Right lobe of liver (tissue), 6 donors: ENCODE data around the gene TMEM271. TPM values are rescaled to one million over a fixed set of nuclear protein-coding genes. Genes with fewer than 3 reads are reported as not detected.

Source experiments
- ATAC-seq, 4 donors: fragments of 200-7000 bp; cut with Tn5 transposase; one replicate each; pipeline ENCODE4 v1.9.1; 2020; ENCODE audit warnings: mild to moderate bottlenecking in 4 of 4, moderate library complexity in 4 of 4
- DNase-seq, 3 donors: peaks; one replicate each; pipeline ENCODE4 v3.0.0-alpha.2; 2020
- H3K27ac ChIP-seq, 3 donors: fragments of 200-600 bp; one replicate each; pipeline ENCODE4 v1.8.0; 2022
- H3K27me3 ChIP-seq, 2 donors: fragments of 200-600 bp; one replicate each; pipeline ENCODE4 v1.8.0; 2022
- H3K36me3 ChIP-seq, 4 donors: fragments of 200-600 bp; sonication (generic) in 1 of 4; one replicate each; pipeline versions ENCODE4 v1.5.1 to v1.8.0; 2017 to 2022; ENCODE audit warnings: control low read depth in 1 of 4
- H3K4me1 ChIP-seq, 4 donors: fragments of 200-600 bp; sonication (generic) in 1 of 4; one replicate each; pipeline versions ENCODE4 v1.5.1 to v1.8.0; 2017 to 2022; ENCODE audit warnings: control low read depth in 1 of 4
- H3K4me3 ChIP-seq, 3 donors: fragments of 200-600 bp; one replicate each; pipeline ENCODE4 v1.8.0; 2022
- H3K9me3 ChIP-seq, 4 donors: fragments of 200-600 bp; sonication (generic) in 1 of 4; one replicate each; pipeline versions ENCODE4 v1.5.1 to v1.8.0; 2017 to 2022; ENCODE audit warnings: control low read depth in 1 of 4
- POLR2A ChIP-seq: fragments of 450-650 bp; IDR thresholded peaks from one replicate; pipeline ENCODE4 v1.6.1; 2017; ENCODE audit warnings: antibody characterized with exemption, mild to moderate bottlenecking
- WGBS: methylation state at CpG from one replicate; pipeline ENCODE4 v1.1.6; 2018; ENCODE audit warnings: low coverage, low lambda C conversion rate; ENCODE audit not compliant: insufficient coverage; ENCODE audit errors: missing lambda C conversion rate; 5-methylcytosine and 5-hydroxymethylcytosine counted together
- intact Hi-C, 2 donors: fragments of 100-400 bp; cut with DNase I; formaldehyde crosslinking; loops; one replicate each; pipeline versions ENCODE4 v1.11.2 to v1.14.1; 2022
- total RNA-seq, 6 experiments: library from RNA; depleted of rRNA in 2 of 6; stranded (reverse); fragments of >200 nt in 2 of 6; fragmentation: NEBNext Ultra II Directional in 3 of 6; extraction: Animal tissue kit (Norgen Biotek cat#: 25700) in 3 of 6; gene quantifications; one replicate each; pipeline versions ENCODE4 v1.1.0 to v1.2.4, GENCODE V29; 2016 to 2023
- TF ChIP-seq, protein P1 (sequence below), 4 donors: fragments of 200-600 bp in 3 of 4; fragments of 450-650 bp in 1 of 4; IDR thresholded peaks; one replicate each; pipeline versions ENCODE4 v1.5.1 to v1.8.0; 2016 to 2022; ENCODE audit warnings: antibody characterized with exemption in 4 of 4, mild to moderate bottlenecking in 2 of 4
- donor health status: DM: no; HTN: yes; CAD: no.
- donor health status: DM: no; HTN: no; CAD: no.
- donor health status: DM: no; HTN: no; CAD: no.
- donor health status: DM: no; HTN: yes; CAD: no.
- donor health status: DM: no; HTN: yes; CAD: no.

The TMEM271 gene
- total RNA-seq, 6 experiments from 2014 or later: not detected

DNA sequence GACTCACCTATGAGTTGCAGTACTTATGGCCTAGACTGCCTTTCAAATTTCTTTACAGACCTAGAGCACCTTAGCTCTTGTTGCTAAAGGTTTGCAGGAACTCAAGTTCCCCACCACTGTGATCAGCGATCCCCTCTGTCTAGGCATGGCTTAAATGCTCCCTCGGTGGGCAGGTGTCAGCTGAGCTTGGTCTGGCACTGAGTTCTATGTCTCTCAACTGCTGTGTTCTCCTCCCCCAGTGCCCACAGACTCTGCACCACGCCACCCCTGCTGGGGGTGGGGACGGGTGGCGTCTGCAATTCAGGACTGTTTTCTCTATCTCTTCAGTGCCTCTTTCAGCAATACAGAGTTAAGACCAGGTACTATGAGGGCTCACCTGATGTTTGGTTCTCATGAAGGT, 30.5 kb downstream of the TMEM271 start:
- H3K27me3 ChIP-seq: peaks cover 4 to 5% of the 10 kb centered on the region in 2 donors
- no peaks in the 10 kb centered on the region for H3K9me3 ChIP-seq
- ATAC-seq (no peak), DNase-seq (peak in 1 of 3 donors; percentile 15)
- H3K27ac ChIP-seq: no peak overlapping the region
- TF ChIP-seq, protein P1, sequence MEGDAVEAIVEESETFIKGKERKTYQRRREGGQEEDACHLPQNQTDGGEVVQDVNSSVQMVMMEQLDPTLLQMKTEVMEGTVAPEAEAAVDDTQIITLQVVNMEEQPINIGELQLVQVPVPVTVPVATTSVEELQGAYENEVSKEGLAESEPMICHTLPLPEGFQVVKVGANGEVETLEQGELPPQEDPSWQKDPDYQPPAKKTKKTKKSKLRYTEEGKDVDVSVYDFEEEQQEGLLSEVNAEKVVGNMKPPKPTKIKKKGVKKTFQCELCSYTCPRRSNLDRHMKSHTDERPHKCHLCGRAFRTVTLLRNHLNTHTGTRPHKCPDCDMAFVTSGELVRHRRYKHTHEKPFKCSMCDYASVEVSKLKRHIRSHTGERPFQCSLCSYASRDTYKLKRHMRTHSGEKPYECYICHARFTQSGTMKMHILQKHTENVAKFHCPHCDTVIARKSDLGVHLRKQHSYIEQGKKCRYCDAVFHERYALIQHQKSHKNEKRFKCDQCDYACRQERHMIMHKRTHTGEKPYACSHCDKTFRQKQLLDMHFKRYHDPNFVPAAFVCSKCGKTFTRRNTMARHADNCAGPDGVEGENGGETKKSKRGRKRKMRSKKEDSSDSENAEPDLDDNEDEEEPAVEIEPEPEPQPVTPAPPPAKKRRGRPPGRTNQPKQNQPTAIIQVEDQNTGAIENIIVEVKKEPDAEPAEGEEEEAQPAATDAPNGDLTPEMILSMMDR (IDR thresholded peaks at IDR 0.05): no peak
- TF ChIP-seq POLR2A: no peak
- 61% methylated on average over 4 of the region's 5 CpGs for WGBS
- H3K4me1 ChIP-seq: no peaks in the 10 kb centered on the region
- H3K36me3 ChIP-seq: no peaks in the 10 kb centered on the region
- intact Hi-C loops: no loop called here
- H3K4me3 ChIP-seq: no peak overlapping the region

DNA sequence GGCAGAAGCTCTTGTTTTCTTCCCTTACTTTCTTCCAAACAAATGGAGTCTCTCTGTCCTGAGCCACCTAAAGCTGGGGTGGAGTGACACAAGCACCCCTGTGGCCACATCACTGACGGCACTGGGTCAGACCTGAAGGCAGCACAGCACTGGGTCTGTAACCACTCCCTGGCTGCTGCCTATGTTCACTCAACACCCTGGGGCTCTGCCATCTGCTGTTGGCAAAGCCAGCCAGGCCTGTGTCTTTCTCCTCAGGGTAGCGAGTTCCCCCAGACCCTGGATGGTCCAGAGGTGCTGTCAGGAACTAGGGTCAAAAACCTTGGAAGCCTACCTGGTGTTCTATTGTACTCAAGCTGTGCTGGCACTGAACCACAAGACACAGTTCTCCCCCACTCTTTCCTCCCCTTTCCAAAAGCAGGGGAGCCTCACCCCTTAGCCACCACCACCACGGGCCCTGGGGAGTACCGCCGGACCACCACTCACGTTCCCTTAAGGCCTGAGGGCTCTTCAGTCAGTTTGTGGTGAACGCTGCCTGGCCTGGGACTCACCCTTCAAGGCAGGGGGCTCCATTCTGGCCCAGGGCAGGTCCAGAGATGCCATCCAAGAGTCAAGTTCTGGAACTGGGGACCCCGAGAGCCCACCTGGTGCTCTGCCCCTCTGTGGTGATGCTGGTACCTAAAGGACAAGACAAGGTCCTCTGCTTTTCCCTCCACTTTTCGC, 31.5 kb downstream of the TMEM271 start:
- intact Hi-C loops: no loop called here
- no peak overlapping the region for H3K4me3 ChIP-seq
- WGBS: 100% methylated on average over 3 of the region's 9 CpGs
- no peaks in the 10 kb centered on the region for H3K9me3 ChIP-seq
- no peak for ATAC-seq
- peak in 1 of 3 donors; percentile 39 for DNase-seq
- no peaks in the 10 kb centered on the region for H3K4me1 ChIP-seq
- H3K27me3 ChIP-seq: peaks cover 4 to 5% of the 10 kb centered on the region in 2 donors
- no peak for TF ChIP-seq POLR2A
- TF ChIP-seq, protein P1 (IDR thresholded peaks at IDR 0.05): no peak
- H3K27ac ChIP-seq: no peak overlapping the region
- H3K36me3 ChIP-seq: no peaks in the 10 kb centered on the region

DNA sequence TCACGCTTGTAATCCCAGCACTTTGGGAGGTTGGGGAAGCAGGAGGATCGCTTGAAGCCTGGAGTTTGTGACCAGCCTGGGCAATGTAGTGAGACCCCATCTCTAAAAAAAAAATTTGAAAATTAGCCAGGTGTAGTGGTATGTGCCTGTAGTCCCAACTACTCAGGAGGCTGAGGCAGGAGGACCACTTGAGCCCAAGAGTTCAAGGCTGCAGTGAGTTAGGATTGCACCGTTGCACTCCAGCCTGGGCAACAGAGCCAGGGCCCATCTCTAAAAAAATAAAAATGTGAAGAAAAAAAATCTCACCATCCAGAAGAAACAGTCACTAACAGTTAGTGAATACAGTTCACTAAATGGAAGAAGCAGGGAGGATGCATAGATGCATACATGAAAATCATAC, 34.8 kb downstream of the TMEM271 start:
- Histone ChIP-seq H3K9me3 (no peaks in the 10 kb centered on the region), H3K4me3 (no peak overlapping the region), H3K4me1 (no peaks in the 10 kb centered on the region), H3K27ac (no peak overlapping the region), H3K36me3 (no peaks in the 10 kb centered on the region), H3K27me3 (no peaks in the 10 kb centered on the region)
- TF ChIP-seq, protein P1 (IDR thresholded peaks at IDR 0.05): no peak
- TF ChIP-seq POLR2A: no peak
- intact Hi-C loops: no loop called here
- DNase-seq: no peak
- 63% methylated on average over 3 of the region's 3 CpGs for WGBS
- no peak for ATAC-seq

DNA sequence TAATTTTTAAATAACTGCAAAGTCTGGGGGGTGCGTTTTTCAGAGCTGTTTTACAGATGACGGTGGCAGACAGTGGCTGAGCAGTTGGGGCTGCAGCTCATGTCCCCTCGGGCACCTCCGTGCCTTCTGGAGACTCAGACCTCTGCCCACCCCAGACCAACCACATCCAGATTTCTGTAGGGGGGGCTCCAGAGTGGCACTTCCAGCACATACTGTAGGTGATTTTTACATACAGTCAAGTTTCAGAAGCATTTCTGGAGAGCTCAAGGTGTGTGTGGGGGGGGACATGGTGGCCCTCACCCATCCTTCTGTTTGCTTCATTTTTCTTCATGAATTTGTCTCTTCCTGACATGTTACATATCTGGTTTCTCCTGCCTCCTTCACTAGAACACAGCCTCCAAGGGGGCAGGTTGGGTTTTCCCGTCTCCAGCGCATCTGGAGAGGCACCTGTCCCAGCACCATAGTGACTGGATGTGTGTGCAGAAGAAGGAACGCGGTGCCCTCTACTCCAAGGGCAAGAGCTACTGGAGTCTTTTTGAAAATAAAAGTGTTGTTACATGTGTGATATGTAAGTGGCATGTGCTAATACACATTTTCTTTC, 37.5 kb downstream of the TMEM271 start:
- ATAC-seq (no peak), DNase-seq (no peak)
- H3K9me3 ChIP-seq: no peaks in the 10 kb centered on the region
- TF ChIP-seq, protein P1 (IDR thresholded peaks at IDR 0.05): no peak
- no peak for TF ChIP-seq POLR2A
- no peaks in the 10 kb centered on the region for H3K27me3 ChIP-seq
- 91% methylated on average over 6 of the region's 8 CpGs for WGBS
- H3K4me3 ChIP-seq: no peak overlapping the region
- intact Hi-C loops: no loop called here
- H3K36me3 ChIP-seq: no peaks in the 10 kb centered on the region
- H3K27ac ChIP-seq: no peak overlapping the region
- no peaks in the 10 kb centered on the region for H3K4me1 ChIP-seq
